Activated CD8-positive, alpha-beta T cell treated with anti-CD3 and anti-CD28 coated beads for 36 hours (primary cell): Measurements from ENCODE around the gene ZNF609. TPM values are rescaled to one million over a fixed set of nuclear protein-coding genes. Genes with fewer than 3 reads are reported as not detected.
A peak's percentile ranks its signal among the peaks of the same experiment; 100 is the strongest.

Source experiments
- ATAC-seq: fragments of 200-7000 bp; cut with Tn5 transposase; one replicate; pipeline ENCODE4 v1.10.0; 2021; ENCODE audit warnings: mild to moderate bottlenecking, moderate library complexity
- CTCF ChIA-PET: fragments of 350-600 bp; sonication (Branson Sonifier 250); formaldehyde crosslinking; loops from one replicate; lab custom pipeline; 2021; ENCODE audit warnings: antibody characterized with exemption; lab: Charles Lee
- POLR2A ChIA-PET: fragments of 350-600 bp; sonication (Branson Sonifier 250); formaldehyde crosslinking; loops from one replicate; lab custom pipeline; 2021; ENCODE audit warnings: antibody characterized with exemption; lab: Charles Lee
- DNase-seq: peaks from one replicate; pipeline ENCODE4 v3.0.0-alpha.2; 2020
- H3K27ac Mint-ChIP-seq: one replicate; pipeline ENCODE4 v1.8.0; 2021; ENCODE audit warnings: mild to moderate bottlenecking, mixed read lengths
- H3K27me3 Mint-ChIP-seq: one replicate; pipeline ENCODE4 v1.8.0; 2021; ENCODE audit warnings: mixed read lengths
- H3K36me3 Mint-ChIP-seq: one replicate; pipeline ENCODE4 v1.8.0; 2021; ENCODE audit warnings: low read depth, mixed read lengths
- H3K4me1 Mint-ChIP-seq: one replicate; pipeline ENCODE4 v1.8.0; 2021; ENCODE audit warnings: low read depth, mixed read lengths
- H3K4me3 Mint-ChIP-seq: one replicate; pipeline ENCODE4 v1.8.0; 2021; ENCODE audit warnings: mild to moderate bottlenecking, moderate library complexity, mixed read lengths
- H3K9me3 Mint-ChIP-seq: one replicate; pipeline ENCODE4 v1.8.0; 2021; ENCODE audit warnings: mixed read lengths
- CTCF ChIP-seq: fragments of 200-600 bp; IDR thresholded peaks from one replicate; pipeline ENCODE4 v1.8.0; 2022; ENCODE audit warnings: antibody characterized with exemption, mild to moderate bottlenecking
- intact Hi-C: fragments of 100-400 bp; cut with micrococcal nuclease; formaldehyde crosslinking; loops from one replicate; pipeline ENCODE4 v1.10.0; 2022
- total RNA-seq, 2 experiments: library from RNA; stranded (reverse); gene quantifications; one replicate each; pipeline ENCODE4 v1.2.3, GENCODE V29; 2021

ZNF609 gene
- total RNA-seq, 2 experiments from 2014 or later = 37.2 to 39.6 TPM

- ChIA-PET POLR2A (interaction anchor here (0.7 to 1.4 kb wide), 4 partner anchors 9 to 179 kb away, joined by 3 to 4 read pairs (median 3); partner anchors contain the start of gene TRIP4), CTCF (interaction anchor here (0.9 to 1.5 kb wide), 5 partner anchors 9 to 140 kb away, joined by 3 to 5 read pairs (median 3); no protein-coding TSS in a partner anchor)
- no peaks in the 10 kb centered on the region for H3K27me3 Mint-ChIP-seq
- intact Hi-C loops = no loop called here
- no peak for TF ChIP-seq CTCF
- ATAC-seq = no peak
- peaks cover 52% of the 10 kb centered on the region for H3K4me1 Mint-ChIP-seq
- H3K36me3 Mint-ChIP-seq = peaks cover 24% of the 10 kb centered on the region
- no peak for DNase-seq
- H3K4me3 Mint-ChIP-seq = no peak overlapping the region
- no peaks in the 10 kb centered on the region for H3K9me3 Mint-ChIP-seq
- no peak overlapping the region for H3K27ac Mint-ChIP-seq
Observed at GRCh38 chr15:64566629-64567427, 106.5 kb downstream of the ZNF609 start.

GRCh38 chr15:64568765-64569164, 108.4 kb downstream of the ZNF609 start:
- Mint-ChIP-seq H3K36me3 (peaks cover 15% of the 10 kb centered on the region), H3K27ac (peak overlapping the region; percentile 45), H3K4me3 (no peak overlapping the region), H3K27me3 (no peaks in the 10 kb centered on the region), H3K9me3 (no peaks in the 10 kb centered on the region), H3K4me1 (peaks cover 58% of the 10 kb centered on the region)
- intact Hi-C loops = no loop called here
- TF ChIP-seq CTCF = no peak
- DNase-seq (no peak), ATAC-seq (peak; percentile 72)
- ChIA-PET CTCF (interaction anchor here (0.9 to 1.3 kb wide), 3 partner anchors 10 to 20 kb away, joined by 3 to 4 read pairs (median 3); no protein-coding TSS in a partner anchor), POLR2A (no interaction called here)

- POLR2A ChIA-PET = no interaction called here
- intact Hi-C loops = no loop called here
- Mint-ChIP-seq H3K4me1 (peaks cover 54% of the 10 kb centered on the region), H3K9me3 (no peaks in the 10 kb centered on the region), H3K4me3 (no peak overlapping the region), H3K36me3 (peaks cover 6% of the 10 kb centered on the region), H3K27me3 (no peaks in the 10 kb centered on the region), H3K27ac (peak overlapping the region; percentile 78)
- peak; percentile 32 for ATAC-seq
- CTCF ChIA-PET = interaction anchor here (1.2 to 1.5 kb wide), 2 partner anchors 15 to 18 kb away, joined by 3 to 4 read pairs; no protein-coding TSS in a partner anchor
- no peak for DNase-seq
- TF ChIP-seq CTCF = no peak
Observed at GRCh38 chr15:64571857-64572291, 111.5 kb downstream of the ZNF609 start.

DNA sequence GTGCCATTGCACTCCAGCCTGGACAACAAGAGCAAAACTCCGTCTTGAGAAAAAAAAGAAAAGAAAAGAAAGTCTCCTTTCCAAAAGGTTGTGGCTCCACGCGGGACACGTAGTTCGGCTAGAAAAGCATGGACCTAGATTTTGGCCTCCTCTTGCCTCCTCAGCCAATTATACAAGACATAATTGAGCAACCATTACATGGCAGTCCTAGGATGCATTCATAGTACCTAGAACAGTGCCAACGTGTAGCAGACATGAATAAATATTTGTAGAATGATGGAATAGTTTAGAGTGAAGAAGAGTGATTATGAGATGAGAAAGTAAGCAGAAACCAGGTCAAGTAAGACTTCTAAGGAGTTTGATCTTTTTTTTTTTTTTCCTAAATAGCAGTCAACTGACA, 112.5 kb downstream of the ZNF609 start:
- H3K4me3 Mint-ChIP-seq = no peak overlapping the region
- H3K36me3 Mint-ChIP-seq = peaks cover 6% of the 10 kb centered on the region
- intact Hi-C loops = no loop called here
- H3K4me1 Mint-ChIP-seq = peaks cover 54% of the 10 kb centered on the region
- no peak for TF ChIP-seq CTCF
- no peaks in the 10 kb centered on the region for H3K9me3 Mint-ChIP-seq
- H3K27me3 Mint-ChIP-seq = no peaks in the 10 kb centered on the region
- POLR2A ChIA-PET = no interaction called here
- no peak overlapping the region for H3K27ac Mint-ChIP-seq
- DNase-seq (no peak), ATAC-seq (no peak)
- CTCF ChIA-PET = interaction anchor here (1.2 to 1.5 kb wide), 2 partner anchors 14 to 17 kb away, joined by 3 to 4 read pairs; no protein-coding TSS in a partner anchor
